GM21576 (cell line): ENCODE measurements around the gene CAND1.
"Not testable (repeated sequence)": the region's sequence is repeated elsewhere in the genome, so short reads cannot be mapped to it uniquely, and the experiment has no call there.

ENCODE experiments used
- ATAC-seq: cut with Tn5 transposase; IDR thresholded peaks from one replicate; pipeline ENCODE4 v1.9.1; 2021; ENCODE audit warnings: mild to moderate bottlenecking, moderate library complexity; ENCODE audit not compliant: unreplicated experiment

Gene CAND1

GRCh38 chr12:67338426-67338825 lies 69.3 kb downstream of the CAND1 start:
- no peak for ATAC-seq

- ATAC-seq, result no peak
Measured at GRCh38 chr12:67339530-67339929, 70.4 kb downstream of the CAND1 start.

- not testable (repeated sequence) for ATAC-seq
Measured at GRCh38 chr12:67341086-67341485, 71.9 kb downstream of the CAND1 start.

GRCh38 chr12:67344979-67345710 lies 76.0 kb downstream of the CAND1 start:
- no peak for ATAC-seq

- no peak for ATAC-seq
Measured at GRCh38 chr12:67348683-67349082, 79.5 kb downstream of the CAND1 start.

GRCh38 chr12:67352682-67353081 lies 83.5 kb downstream of the CAND1 start:
- ATAC-seq, result no peak

GRCh38 chr12:67354322-67354721 lies 85.2 kb downstream of the CAND1 start:
- ATAC-seq, result no peak

- no peak for ATAC-seq
Measured at GRCh38 chr12:67354966-67355365, 85.8 kb downstream of the CAND1 start.

GRCh38 chr12:67355428-67356379 lies 86.5 kb downstream of the CAND1 start:
- no peak for ATAC-seq

GRCh38 chr12:67356380-67356774 lies 87.2 kb downstream of the CAND1 start:
- ATAC-seq, result no peak

- no peak for ATAC-seq
Measured at GRCh38 chr12:67357376-67358125, 88.4 kb downstream of the CAND1 start.

GRCh38 chr12:67358781-67359338 lies 89.7 kb downstream of the CAND1 start:
- no peak for ATAC-seq

- ATAC-seq, result no peak
Measured at GRCh38 chr12:67362526-67362925, 93.4 kb downstream of the CAND1 start.

GRCh38 chr12:67364228-67364627 lies 95.1 kb downstream of the CAND1 start:
- ATAC-seq, result no peak

GRCh38 chr12:67365131-67365530 lies 96.0 kb downstream of the CAND1 start:
- no peak for ATAC-seq

- no peak for ATAC-seq
Measured at GRCh38 chr12:67367843-67368242, 98.7 kb downstream of the CAND1 start.
